RPMI8226 (cell line): ENCODE measurements around the gene GSTM5.
"Not testable (repeated sequence)": the region's sequence is repeated elsewhere in the genome, so short reads cannot be mapped to it uniquely, and the experiment has no call there.

ENCODE experiments used
- DNase-seq: peaks from one replicate; pipeline ENCODE4 v3.0.0-alpha.2; 2015

GSTM5 gene

DNA sequence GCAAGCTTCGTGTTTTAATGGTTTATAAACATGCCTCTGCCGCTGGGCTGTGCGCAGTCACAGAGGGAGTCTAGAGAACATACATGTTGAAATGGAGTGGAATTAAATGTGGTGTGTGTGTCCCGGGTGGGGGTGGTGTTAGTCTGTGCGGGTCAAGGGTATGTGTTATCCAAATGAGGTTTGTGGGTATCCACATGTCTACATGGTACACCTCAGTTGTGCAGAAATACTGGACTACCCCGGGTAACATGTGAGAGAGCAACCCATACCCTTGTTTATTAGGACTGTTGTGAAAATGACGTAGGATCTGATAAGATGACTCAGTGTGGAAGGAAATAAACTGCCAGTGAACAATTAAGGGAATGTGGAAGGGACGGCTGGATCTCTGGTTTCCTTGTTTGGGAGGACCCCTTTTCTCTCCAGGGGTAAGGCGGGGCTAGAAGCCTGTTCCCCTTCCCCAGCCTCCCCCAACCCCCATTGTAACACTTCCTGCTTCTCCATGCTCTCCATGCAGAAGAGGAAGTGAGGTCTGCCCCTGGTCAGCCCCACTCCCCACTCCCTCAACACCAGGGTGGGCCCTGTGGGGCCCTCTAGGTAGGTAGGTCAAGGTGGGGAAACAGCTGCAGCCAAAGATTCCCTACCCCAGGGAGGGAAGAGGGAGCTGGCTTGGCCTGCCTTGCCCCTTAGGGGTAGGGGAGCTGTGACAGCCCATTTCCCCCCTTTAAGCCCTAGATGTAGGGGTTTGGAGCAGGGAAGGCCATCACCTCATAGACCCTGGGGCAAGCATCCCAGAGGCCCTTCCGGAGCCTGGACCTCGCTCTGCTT lies 51.0 kb downstream of the GSTM5 start:
- no peak for DNase-seq

DNA sequence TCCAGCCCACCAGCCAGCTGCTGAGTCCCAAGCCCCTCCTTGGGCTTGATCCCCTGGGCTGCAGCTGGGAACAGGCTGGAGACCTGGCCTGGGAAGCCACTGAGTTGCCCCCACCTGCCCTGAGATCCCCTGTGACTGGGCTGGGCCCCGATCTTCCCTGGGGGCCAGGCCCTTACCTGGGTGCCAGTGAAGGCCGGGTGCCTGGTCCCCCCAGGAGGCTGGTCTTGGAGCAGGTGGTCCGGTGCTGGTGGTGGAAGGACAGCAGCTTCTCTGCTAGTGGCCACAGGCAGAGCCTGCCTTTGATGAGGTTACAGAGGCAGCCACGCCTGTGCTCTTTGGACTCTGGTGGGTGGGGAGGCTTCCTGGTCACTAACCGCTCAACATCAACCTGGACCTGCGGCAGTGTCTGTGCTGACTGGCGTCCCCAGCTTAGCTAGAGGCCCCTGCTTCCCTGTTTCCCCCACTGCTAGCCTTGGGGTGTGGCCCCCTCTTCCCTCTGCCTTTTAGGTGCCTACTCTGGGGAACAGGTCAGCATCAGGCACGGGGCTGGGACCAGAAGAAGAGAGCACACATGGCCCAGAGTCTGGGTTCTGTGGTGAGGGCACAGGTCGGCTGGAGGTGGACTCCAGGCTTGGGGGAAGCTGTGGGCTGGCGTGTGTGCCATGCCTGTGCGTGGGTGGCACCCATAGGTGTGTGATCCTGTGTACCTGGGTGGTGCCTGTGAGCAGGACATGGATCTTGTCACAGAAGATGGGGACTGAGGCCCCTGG lies 51.8 kb downstream of the GSTM5 start, which contains the start of gene EPS8L3:
Gene EPS8L3 (minus strand): TSS at position 278 of the 770 bp plus-strand sequence. CDS start 2,174 bp downstream, outside the sequence.
- no peak for DNase-seq

DNA sequence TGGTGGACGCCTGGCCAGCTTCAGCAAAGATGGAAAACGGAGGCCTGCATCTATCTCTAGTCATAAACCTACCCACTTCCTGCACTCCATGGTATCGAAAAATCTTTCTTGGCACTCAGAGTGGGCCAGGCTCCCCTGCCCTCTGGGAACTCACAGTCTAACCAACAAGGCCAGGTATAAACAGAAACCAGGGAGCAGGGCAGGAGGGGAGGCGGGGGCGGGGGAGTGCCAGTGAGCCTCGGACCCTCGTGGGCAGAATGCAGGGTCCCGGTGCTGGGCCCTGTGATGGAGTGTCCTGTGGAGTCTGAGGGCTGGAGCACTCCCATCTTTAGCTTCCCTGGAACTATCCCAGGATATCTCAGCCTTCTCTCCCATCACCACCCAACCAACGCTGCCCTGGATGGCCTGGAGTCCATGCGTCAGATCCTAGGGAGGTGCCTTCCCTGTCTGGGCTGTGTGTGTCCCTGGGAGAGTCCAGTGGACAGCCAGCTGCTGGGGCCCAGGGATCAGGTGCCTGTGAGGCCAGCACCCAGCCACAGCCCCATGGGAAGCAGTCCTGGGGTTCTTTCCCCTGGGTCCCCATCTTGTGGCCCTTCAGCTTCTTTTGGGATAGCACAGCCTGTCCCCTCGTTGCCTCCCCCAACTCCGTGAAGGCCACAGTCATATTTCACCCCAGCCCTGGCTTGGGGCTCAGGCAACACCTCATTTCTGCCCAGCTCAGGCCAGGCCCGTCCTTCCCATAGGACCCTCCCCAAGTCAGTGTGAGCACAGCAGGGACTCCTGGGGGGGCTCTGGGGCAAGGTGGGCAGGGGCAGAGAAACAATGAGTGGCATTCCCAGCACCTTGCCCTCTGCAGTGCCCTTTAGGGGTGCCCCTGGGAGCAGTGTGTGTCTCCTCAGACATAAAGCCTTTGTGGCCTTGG lies 52.8 kb downstream of the GSTM5 start:
- no peak for DNase-seq

DNA sequence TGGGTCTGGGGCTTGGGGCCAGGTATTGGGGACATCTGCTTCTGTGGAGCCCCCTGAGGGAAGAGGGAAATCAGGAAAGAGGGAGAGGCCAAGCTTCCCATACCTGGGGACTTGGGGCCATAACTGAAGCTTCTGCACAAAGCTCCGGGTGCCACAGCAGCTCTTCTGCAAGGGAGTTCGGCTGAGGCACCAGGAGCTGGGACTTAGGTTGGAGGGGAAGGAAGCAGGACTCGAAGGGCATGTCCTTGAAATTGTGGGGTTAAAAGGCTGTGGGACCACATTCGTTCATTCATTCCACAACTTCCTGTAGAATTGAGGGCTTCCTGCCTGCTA lies 53.4 kb downstream of the GSTM5 start:
- DNase-seq: no peak

DNA sequence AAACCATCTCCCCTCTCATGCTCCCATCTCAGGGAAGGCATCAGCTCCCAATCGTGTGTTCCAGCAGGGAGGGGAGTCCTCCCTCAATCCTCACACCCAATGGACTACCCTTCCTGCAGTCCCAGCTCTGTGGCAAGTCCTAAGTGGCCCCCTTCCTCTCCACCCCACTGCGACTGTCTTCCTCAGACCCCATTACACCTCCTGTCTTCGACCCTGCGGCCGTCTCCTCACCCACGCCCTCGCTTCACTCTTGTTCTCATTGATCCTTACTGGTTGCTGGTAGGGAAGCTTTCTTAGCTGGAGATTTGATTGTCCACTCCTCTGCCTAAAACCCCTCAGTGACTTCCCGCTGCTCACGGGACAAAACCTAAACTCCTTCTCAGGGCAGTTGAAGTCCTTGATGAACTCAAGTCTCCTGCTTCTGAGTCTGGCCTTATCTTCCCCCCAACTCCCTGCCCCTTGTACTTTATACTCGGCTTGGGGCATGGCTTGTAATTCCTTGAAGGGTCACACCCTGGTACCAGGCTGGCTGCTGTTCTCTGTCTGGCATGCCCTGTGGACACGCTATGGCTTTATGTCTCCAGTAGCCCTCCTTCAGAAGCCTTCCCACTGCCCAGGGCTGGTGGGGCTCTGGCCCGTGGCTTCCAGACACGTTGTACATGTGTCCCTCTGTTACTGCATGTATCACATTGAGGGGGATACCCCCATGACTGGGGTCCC lies 54.0 kb downstream of the GSTM5 start:
- DNase-seq: no peak

DNA sequence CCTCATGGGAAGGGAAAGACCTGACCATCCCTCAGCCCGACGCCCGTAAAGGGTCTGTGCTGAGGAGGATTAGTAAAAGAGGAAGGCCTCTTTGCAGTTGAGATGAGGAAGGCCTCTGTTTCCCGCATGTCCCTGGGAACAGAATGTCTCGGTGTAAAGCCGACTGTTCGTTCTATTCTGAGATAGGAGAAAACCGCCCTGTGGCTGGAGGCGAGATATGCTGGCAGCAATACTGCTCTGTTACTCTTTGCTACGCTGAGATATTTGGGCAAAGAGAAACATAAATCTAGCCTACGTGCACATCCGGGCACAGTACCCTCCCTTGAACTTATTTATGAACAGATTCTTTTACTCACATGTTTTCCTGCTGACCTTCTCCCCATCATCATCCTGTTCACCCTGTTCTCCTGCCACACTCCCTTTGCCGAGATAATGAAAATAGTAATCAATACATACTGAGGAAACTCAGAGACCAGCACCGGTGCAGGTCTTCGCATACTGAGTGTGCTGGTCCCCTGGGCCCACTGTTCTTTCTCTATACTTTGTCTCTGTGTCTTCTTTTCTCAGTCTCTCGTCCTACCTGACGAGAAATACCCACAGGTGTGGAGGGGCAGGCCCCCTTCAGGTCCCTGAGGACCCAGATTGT lies 55.1 kb downstream of the GSTM5 start:
- not testable (repeated sequence) for DNase-seq
